ENCODE measurements around the gene ST8SIA1. TPM values are rescaled to one million over a fixed set of nuclear protein-coding genes. Genes with fewer than 3 reads are reported as not detected.

The ST8SIA1 gene
- total and polyA plus RNA-seq, 2 donors (not counting 1 experiment from before 2014, with no cell fraction given) = 0.45 to 23.9 TPM

- peaks cover 1% of the 10 kb centered on the region for H3K36me3 ChIP-seq (ENCODE audit: control insufficient read depth, insufficient read depth, low read length)
- H3K9ac ChIP-seq (ENCODE audit: insufficient read depth, low read length) = no peak overlapping the region
- peak overlapping the region; percentile 22 to 36 (median 33) for H3K4me3 ChIP-seq (replicated peaks in 1 of 4; ENCODE audit: control extremely low read depth in 1 of 4, insufficient read depth in 1 of 4, low read depth in 3 of 4, low read length in 4 of 4)
- no peak for TF ChIP-seq EZH2 (IDR thresholded peaks at IDR 0.05; ENCODE audit: low read length, missing control alignments)
- TF ChIP-seq, protein P1, sequence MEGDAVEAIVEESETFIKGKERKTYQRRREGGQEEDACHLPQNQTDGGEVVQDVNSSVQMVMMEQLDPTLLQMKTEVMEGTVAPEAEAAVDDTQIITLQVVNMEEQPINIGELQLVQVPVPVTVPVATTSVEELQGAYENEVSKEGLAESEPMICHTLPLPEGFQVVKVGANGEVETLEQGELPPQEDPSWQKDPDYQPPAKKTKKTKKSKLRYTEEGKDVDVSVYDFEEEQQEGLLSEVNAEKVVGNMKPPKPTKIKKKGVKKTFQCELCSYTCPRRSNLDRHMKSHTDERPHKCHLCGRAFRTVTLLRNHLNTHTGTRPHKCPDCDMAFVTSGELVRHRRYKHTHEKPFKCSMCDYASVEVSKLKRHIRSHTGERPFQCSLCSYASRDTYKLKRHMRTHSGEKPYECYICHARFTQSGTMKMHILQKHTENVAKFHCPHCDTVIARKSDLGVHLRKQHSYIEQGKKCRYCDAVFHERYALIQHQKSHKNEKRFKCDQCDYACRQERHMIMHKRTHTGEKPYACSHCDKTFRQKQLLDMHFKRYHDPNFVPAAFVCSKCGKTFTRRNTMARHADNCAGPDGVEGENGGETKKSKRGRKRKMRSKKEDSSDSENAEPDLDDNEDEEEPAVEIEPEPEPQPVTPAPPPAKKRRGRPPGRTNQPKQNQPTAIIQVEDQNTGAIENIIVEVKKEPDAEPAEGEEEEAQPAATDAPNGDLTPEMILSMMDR (conservative IDR thresholded peaks at IDR 0.05 in 1 of 2, IDR thresholded peaks at IDR 0.05 in 1 of 2; ENCODE audit: low read depth in 1 of 2, low read length in 2 of 2) = no peak
- no peaks in the 10 kb centered on the region for H3K9me3 ChIP-seq (ENCODE audit: control insufficient read depth, insufficient read depth, low read depth, low read length)
- DNase-seq (ENCODE audit: low read depth in 2 of 2) = peak; percentile 89
- no peak overlapping the region for H2AFZ ChIP-seq (ENCODE audit: low read length)
- H3K79me2 ChIP-seq (ENCODE audit: control insufficient read depth, insufficient read depth, low read length) = no peaks in the 10 kb centered on the region
- H3K27me3 ChIP-seq (ENCODE audit: control insufficient read depth, insufficient read depth, low read length) = no peaks in the 10 kb centered on the region
- H3K4me2 ChIP-seq (ENCODE audit: extremely low read depth, insufficient read depth, low read length) = peak overlapping the region; percentile 92
- no peaks in the 10 kb centered on the region for H4K20me1 ChIP-seq (ENCODE audit: control insufficient read depth, extremely low read depth, insufficient read depth, low read length)
- peak overlapping the region; percentile 85 for H3K27ac ChIP-seq (ENCODE audit: insufficient read depth, low read length)
- H3K4me1 ChIP-seq (ENCODE audit: control insufficient read depth, extremely low read depth, insufficient read depth, low read length) = peaks cover 15% of the 10 kb centered on the region
Measured at GRCh38 chr12:22282283-22282682, 52.2 kb downstream of the ST8SIA1 start.

GRCh38 chr12:22276867-22277266 is 57.6 kb downstream of the ST8SIA1 start:
- no peaks in the 10 kb centered on the region for H3K27me3 ChIP-seq (ENCODE audit: control insufficient read depth, insufficient read depth, low read length)
- H4K20me1 ChIP-seq (ENCODE audit: control insufficient read depth, extremely low read depth, insufficient read depth, low read length) = no peaks in the 10 kb centered on the region
- no peak overlapping the region for H3K27ac ChIP-seq (ENCODE audit: insufficient read depth, low read length)
- no peak overlapping the region for H3K4me2 ChIP-seq (ENCODE audit: extremely low read depth, insufficient read depth, low read length)
- no peak overlapping the region for H3K9ac ChIP-seq (ENCODE audit: insufficient read depth, low read length)
- H3K36me3 ChIP-seq (ENCODE audit: control insufficient read depth, insufficient read depth, low read length) = peaks cover 1% of the 10 kb centered on the region
- H3K4me3 ChIP-seq (replicated peaks in 1 of 4; ENCODE audit: control extremely low read depth in 1 of 4, insufficient read depth in 1 of 4, low read depth in 3 of 4, low read length in 4 of 4) = no peak overlapping the region
- peaks cover 9% of the 10 kb centered on the region for H3K4me1 ChIP-seq (ENCODE audit: control insufficient read depth, extremely low read depth, insufficient read depth, low read length)
- DNase-seq (ENCODE audit: low read depth in 2 of 2) = no peak
- TF ChIP-seq, protein P1 (conservative IDR thresholded peaks at IDR 0.05 in 1 of 2, IDR thresholded peaks at IDR 0.05 in 1 of 2; ENCODE audit: low read depth in 1 of 2, low read length in 2 of 2) = no peak
- TF ChIP-seq EZH2 (IDR thresholded peaks at IDR 0.05; ENCODE audit: low read length, missing control alignments) = no peak
- H3K79me2 ChIP-seq (ENCODE audit: control insufficient read depth, insufficient read depth, low read length) = no peaks in the 10 kb centered on the region
- H2AFZ ChIP-seq (ENCODE audit: low read length) = no peak overlapping the region
- H3K9me3 ChIP-seq (ENCODE audit: control insufficient read depth, insufficient read depth, low read depth, low read length) = no peaks in the 10 kb centered on the region

DNA sequence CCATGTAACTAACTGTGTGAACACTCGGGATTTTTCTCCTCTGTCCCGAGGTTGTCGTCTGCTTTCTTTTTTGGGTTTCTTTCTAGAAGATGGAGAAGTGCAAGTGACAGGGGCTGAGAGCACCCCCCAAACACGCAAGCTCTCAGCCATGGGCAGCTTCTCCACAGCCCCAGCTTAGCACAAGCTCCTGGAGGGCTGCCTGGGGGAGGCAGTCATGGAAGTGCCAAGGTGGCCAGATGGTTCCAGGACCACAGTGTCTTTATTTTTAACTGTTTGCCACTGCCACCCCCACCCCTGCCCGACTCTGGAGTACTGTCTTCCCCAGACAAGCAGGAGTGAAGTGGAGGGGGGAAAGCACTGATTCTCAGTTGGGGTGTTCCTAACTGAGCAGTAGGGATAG is 58.2 kb downstream of the ST8SIA1 start:
- TF ChIP-seq EZH2 (IDR thresholded peaks at IDR 0.05; ENCODE audit: low read length, missing control alignments) = no peak
- TF ChIP-seq, protein P1 (conservative IDR thresholded peaks at IDR 0.05 in 1 of 2, IDR thresholded peaks at IDR 0.05 in 1 of 2; ENCODE audit: low read depth in 1 of 2, low read length in 2 of 2) = no peak
- peak overlapping the region; percentile 52 for H3K9ac ChIP-seq (ENCODE audit: insufficient read depth, low read length)
- peak overlapping the region; percentile 36 for H2AFZ ChIP-seq (ENCODE audit: low read length)
- H3K79me2 ChIP-seq (ENCODE audit: control insufficient read depth, insufficient read depth, low read length) = no peaks in the 10 kb centered on the region
- peaks cover 9% of the 10 kb centered on the region for H3K4me1 ChIP-seq (ENCODE audit: control insufficient read depth, extremely low read depth, insufficient read depth, low read length)
- H3K9me3 ChIP-seq (ENCODE audit: control insufficient read depth, insufficient read depth, low read depth, low read length) = no peaks in the 10 kb centered on the region
- DNase-seq (ENCODE audit: low read depth in 2 of 2) = no peak
- H3K36me3 ChIP-seq (ENCODE audit: control insufficient read depth, insufficient read depth, low read length) = peaks cover 1% of the 10 kb centered on the region
- H3K27ac ChIP-seq (ENCODE audit: insufficient read depth, low read length) = peak overlapping the region; percentile 87
- peak overlapping the region; percentile 77 for H3K4me2 ChIP-seq (ENCODE audit: extremely low read depth, insufficient read depth, low read length)
- H4K20me1 ChIP-seq (ENCODE audit: control insufficient read depth, extremely low read depth, insufficient read depth, low read length) = no peaks in the 10 kb centered on the region
- no peak overlapping the region for H3K4me3 ChIP-seq (replicated peaks in 1 of 4; ENCODE audit: control extremely low read depth in 1 of 4, insufficient read depth in 1 of 4, low read depth in 3 of 4, low read length in 4 of 4)
- no peaks in the 10 kb centered on the region for H3K27me3 ChIP-seq (ENCODE audit: control insufficient read depth, insufficient read depth, low read length)

Data from fibroblast of lung (primary cell).